Left ventricle myocardium superior (tissue), 1 donor: ENCODE results near the gene SYPL2. TPM values are rescaled to one million over a fixed set of nuclear protein-coding genes. Genes with fewer than 3 reads are reported as not detected.
"Not testable (repeated sequence)": the region's sequence is repeated elsewhere in the genome, so short reads cannot be mapped to it uniquely, and the experiment has no call there.

ENCODE experiments used
- ATAC-seq: fragments of 200-7000 bp; cut with Tn5 transposase; one replicate; pipeline ENCODE4 v1.9.1; 2020; ENCODE audit warnings: mild to moderate bottlenecking, moderate library complexity
- DNase-seq: peaks from one replicate; pipeline ENCODE4 v3.0.0-alpha.2; 2020
- intact Hi-C: fragments of 100-400 bp; cut with micrococcal nuclease; formaldehyde crosslinking; loops from one replicate; pipeline ENCODE4 v1.11.0; 2022
- long read RNA-seq: library from polyadenylated mRNA; unstranded; transcript quantifications from one replicate; pipeline ENCODE4 v2.0.0, GENCODE V29; 2021
- total RNA-seq: library from RNA; stranded (reverse); fragmentation: NEBNext Ultra II Directional; extraction: Animal tissue kit (Norgen Biotek cat#: 25700); gene quantifications from one replicate; pipeline ENCODE4 v1.2.1, GENCODE V29; 2021
- donor health status: DM: no; HTN: yes; CAD: no; lungs with severe emphysema.

Gene SYPL2
- total RNA-seq, result 30.4 TPM
- long read RNA-seq, transcript SYPL2-201 (6 exons, 3,624 nt), result major isoform, 7 of 33 reads
- long read RNA-seq, partial matches to known transcripts, result 1 of 33 reads
- long read RNA-seq, other reads (novel, unspliced or antisense), result 25 of 33 reads

DNA sequence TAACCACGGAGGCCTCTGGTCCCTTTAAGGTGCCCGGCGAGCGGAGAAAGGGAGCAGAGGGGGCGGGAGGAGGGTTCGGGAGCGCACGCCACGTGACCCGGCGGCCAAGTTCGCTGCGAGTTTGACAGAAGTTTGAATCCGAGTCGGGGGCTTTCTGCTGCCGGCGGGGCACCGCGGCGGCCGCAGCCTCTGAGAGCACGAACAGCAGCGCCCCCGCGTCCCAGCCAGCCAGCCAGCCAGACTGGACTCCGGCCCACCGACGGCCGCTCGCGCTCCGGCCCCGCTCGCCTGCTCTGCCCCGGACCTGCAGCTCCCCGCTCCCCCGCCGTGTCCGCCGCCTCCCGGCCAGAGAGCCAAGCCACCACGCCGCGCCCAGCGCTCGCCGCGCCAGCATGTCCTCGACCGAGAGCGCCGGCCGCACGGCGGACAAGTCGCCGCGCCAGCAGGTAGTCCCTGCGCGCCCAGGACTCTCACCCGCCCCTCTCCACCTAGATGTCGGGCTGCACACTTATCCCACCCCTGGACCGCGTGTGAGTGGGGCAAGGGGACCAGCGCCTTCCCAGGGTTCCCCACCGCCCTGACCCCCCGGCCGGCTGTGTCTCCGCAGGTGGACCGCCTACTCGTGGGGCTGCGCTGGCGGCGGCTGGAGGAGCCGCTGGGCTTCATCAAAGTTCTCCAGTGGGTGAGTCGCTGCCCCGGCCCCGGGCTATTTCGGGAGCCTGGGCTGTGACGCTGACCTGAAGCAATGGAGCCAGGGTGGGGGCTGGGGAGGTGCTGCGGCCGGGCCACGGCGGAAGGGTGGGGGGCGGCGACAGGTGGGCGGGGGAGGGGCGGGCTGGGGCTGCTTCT, at the start of gene SYPL2:
Gene SYPL2, plus strand, starts transcription at position 95 of the 849 bp plus-strand sequence. Its CDS starts 298 bp downstream, at position 393.
- DNase-seq (peak; percentile 81), ATAC-seq (peak; percentile 93)
- intact Hi-C loops, result no loop called here

- DNase-seq (no peak), ATAC-seq (no peak)
- intact Hi-C loops, result no loop called here
These were observed 42.8 kb upstream of the SYPL2 start for GRCh38 chr1:109423498-109423897.

GRCh38 chr1:109425391-109426280, 40.7 kb upstream of the SYPL2 start:
- ATAC-seq, result peak; percentile 42
- no peak for DNase-seq
- intact Hi-C loops, result no loop called here

GRCh38 chr1:109426281-109427170, 39.8 kb upstream of the SYPL2 start, which contains the start of gene PSMA5:
Gene PSMA5 (minus strand): TSS chr1:109426448. CDS start chr1:109426330, 118 bp downstream.
- intact Hi-C loops, result no loop called here

DNA sequence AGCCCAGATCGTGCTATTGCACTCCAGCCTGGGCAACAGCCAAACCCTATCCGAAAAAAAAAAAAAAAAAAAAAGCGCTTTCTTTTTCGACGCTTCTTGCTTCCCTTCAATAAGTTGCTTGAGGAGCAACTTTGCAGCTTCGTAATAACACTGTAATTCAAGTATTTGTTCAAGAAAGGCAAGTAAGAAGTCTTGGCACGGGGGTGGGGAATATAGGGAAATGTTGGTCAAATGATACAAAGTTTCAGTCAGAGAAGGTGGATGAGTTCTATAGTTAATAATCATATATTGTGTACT, 39.2 kb upstream of the SYPL2 start:
- intact Hi-C loops, result no loop called here
- no peak for ATAC-seq
- no peak for DNase-seq

More at GRCh38 chr1:109426281-109427170, 39.8 kb upstream of the SYPL2 start, which contains the start of gene PSMA5:
- DNase-seq, result peak; percentile 96
- ATAC-seq, result peak; percentile 99

- ATAC-seq, result no peak
- intact Hi-C loops, result no loop called here
These were observed 34.0 kb upstream of the SYPL2 start for GRCh38 chr1:109432336-109432735.

GRCh38 chr1:109433322-109433721, 33.0 kb upstream of the SYPL2 start:
- intact Hi-C loops, result no loop called here
- DNase-seq (no peak), ATAC-seq (no peak)

More at GRCh38 chr1:109432336-109432735, 34.0 kb upstream of the SYPL2 start:
- no peak for DNase-seq

- no peak for DNase-seq
- intact Hi-C loops, result no loop called here
- ATAC-seq, result no peak
These were observed 31.9 kb upstream of the SYPL2 start for GRCh38 chr1:109434484-109434883.

- ATAC-seq (peak; percentile 73), DNase-seq (no peak)
- intact Hi-C loops, result no loop called here
These were observed 27.5 kb upstream of the SYPL2 start for GRCh38 chr1:109438798-109439297.

- DNase-seq (no peak), ATAC-seq (no peak)
- intact Hi-C loops, result no loop called here
These were observed 25.3 kb upstream of the SYPL2 start for GRCh38 chr1:109441069-109441468.

- no peak for DNase-seq
- ATAC-seq, result no peak
- intact Hi-C loops, result no loop called here
These were observed 22.9 kb upstream of the SYPL2 start for GRCh38 chr1:109443476-109443875.

GRCh38 chr1:109444346-109444745, 22.0 kb upstream of the SYPL2 start:
- ATAC-seq, result no peak
- intact Hi-C loops, result no loop called here
- DNase-seq, result no peak

- intact Hi-C loops, ATAC-seq, DNase-seq: not testable (repeated sequence)
These were observed 20.2 kb upstream of the SYPL2 start for GRCh38 chr1:109445949-109446695.

DNA sequence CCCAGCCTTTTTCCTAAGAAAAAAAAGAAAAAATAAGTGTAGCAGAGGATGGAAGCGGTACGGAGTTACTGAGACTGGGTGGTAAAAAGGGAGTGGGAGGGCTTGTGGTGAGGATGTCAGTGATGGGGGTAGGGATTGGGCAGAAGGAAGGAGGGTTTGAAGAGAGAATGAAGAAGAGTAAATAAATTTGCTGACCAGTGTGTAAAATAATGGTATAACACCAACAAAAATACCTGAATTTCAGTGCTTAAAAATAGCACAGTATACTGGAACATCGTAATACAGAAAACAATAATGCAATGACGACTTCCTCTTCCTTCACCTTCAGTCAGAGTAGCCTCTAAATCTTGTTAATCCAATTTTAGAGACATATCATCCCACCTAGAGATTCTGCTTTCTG, 18.8 kb upstream of the SYPL2 start:
- intact Hi-C loops, result no loop called here
- no peak for ATAC-seq
- DNase-seq, result no peak

GRCh38 chr1:109454497-109455133, 11.7 kb upstream of the SYPL2 start:
- intact Hi-C loops, result no loop called here
- no peak for ATAC-seq
- no peak for DNase-seq

GRCh38 chr1:109457819-109458218, 8.5 kb upstream of the SYPL2 start:
- ATAC-seq (no peak), DNase-seq (no peak)
- intact Hi-C loops, result no loop called here

GRCh38 chr1:109466125-109466451, 258 bp upstream of the SYPL2 start:
- ATAC-seq (no peak), DNase-seq (no peak)
- intact Hi-C loops, result no loop called here
